CD8-positive, alpha-beta memory T cell (primary cell): ENCODE measurements around the gene NDOR1. TPM values are rescaled to one million over a fixed set of nuclear protein-coding genes. Genes with fewer than 3 reads are reported as not detected.

Experiments
- CTCF ChIA-PET: fragments of 350-600 bp; sonication (Branson Sonifier 250); formaldehyde crosslinking; loops from one replicate; lab custom pipeline; 2021; ENCODE audit warnings: antibody characterized with exemption; lab: Charles Lee
- POLR2A ChIA-PET: fragments of 350-600 bp; sonication (Branson Sonifier 250); formaldehyde crosslinking; loops from one replicate; lab custom pipeline; 2021; ENCODE audit warnings: antibody characterized with exemption; lab: Charles Lee
- DNase-seq, 5 donors: peaks; one replicate each; pipeline versions ENCODE4 v3.0.0 to v3.0.0-alpha.2; 2020 to 2022; ENCODE audit warnings: mixed read lengths in 1 of 5
- H3K27ac ChIP-seq: one replicate; pipeline ENCODE4 v1.7.0; 2013; ENCODE audit warnings: low read depth, mild to moderate bottlenecking, low read length, moderate library complexity
- H3K27me3 ChIP-seq: 2 replicates; pipeline ENCODE4 v1.7.0; 2013; ENCODE audit warnings: low read length, mild to moderate bottlenecking; ENCODE audit not compliant: insufficient read depth, poor library complexity, severe bottlenecking
- H3K36me3 ChIP-seq: 2 replicates; pipeline ENCODE4 v1.7.0; 2013; ENCODE audit warnings: mild to moderate bottlenecking, low read length, moderate library complexity; ENCODE audit not compliant: insufficient read depth
- H3K4me1 ChIP-seq: 2 replicates; pipeline ENCODE4 v1.7.0; 2013; ENCODE audit warnings: mild to moderate bottlenecking, low read length, moderate library complexity; ENCODE audit not compliant: insufficient read depth
- H3K4me3 ChIP-seq: 2 replicates; pipeline ENCODE4 v1.7.0; 2013; ENCODE audit warnings: mild to moderate bottlenecking, low read length
- H3K9me3 ChIP-seq: 2 replicates; pipeline ENCODE4 v1.7.0; 2013; ENCODE audit warnings: mild to moderate bottlenecking, low read length
- H3K27ac Mint-ChIP-seq, 8 donors: one replicate each; pipeline ENCODE4 v1.8.0; 2020 to 2021; ENCODE audit warnings: mixed read lengths in 8 of 8, mild to moderate bottlenecking in 6 of 8, inconsistent platforms in 3 of 8, moderate library complexity in 3 of 8
- H3K27me3 Mint-ChIP-seq, 2 donors: one replicate each; pipeline ENCODE4 v1.8.0; 2020 to 2021; ENCODE audit warnings: mixed read lengths in 2 of 2, mild to moderate bottlenecking in 1 of 2, moderate library complexity in 1 of 2
- H3K36me3 Mint-ChIP-seq, 3 donors: one replicate each; pipeline ENCODE4 v1.8.0; 2020 to 2021; ENCODE audit warnings: mixed read lengths in 3 of 3, inconsistent platforms in 1 of 3, mild to moderate bottlenecking in 1 of 3
- H3K4me1 Mint-ChIP-seq, 3 donors: one replicate each; pipeline ENCODE4 v1.8.0; 2020 to 2021; ENCODE audit warnings: mixed read lengths in 3 of 3, inconsistent platforms in 1 of 3, mild to moderate bottlenecking in 1 of 3
- H3K4me3 Mint-ChIP-seq, 7 donors: one replicate each; pipeline ENCODE4 v1.8.0; 2020 to 2021; ENCODE audit warnings: mixed read lengths in 7 of 7, mild to moderate bottlenecking in 6 of 7, moderate library complexity in 4 of 7, inconsistent platforms in 2 of 7
- H3K9me3 Mint-ChIP-seq, 5 donors: one replicate each; pipeline ENCODE4 v1.8.0; 2020 to 2022; ENCODE audit warnings: mixed read lengths in 5 of 5, mild to moderate bottlenecking in 3 of 5, moderate library complexity in 2 of 5, inconsistent platforms in 1 of 5
- polyA plus RNA-seq: library from polyadenylated mRNA; unstranded; fragments of 300-500 nt; fragmentation: Illumina TruSeq; gene quantifications from one replicate; pipeline ENCODE4 v1.2.3, GENCODE V29; 2021
- total RNA-seq, 2 experiments: library from RNA; stranded (reverse); gene quantifications; one replicate each; pipeline ENCODE4 v1.2.3, GENCODE V29; 2021

Gene NDOR1
- total and polyA plus RNA-seq, 3 experiments from 2014 or later = 9.9 to 47.4 (median 45.1) TPM

DNA sequence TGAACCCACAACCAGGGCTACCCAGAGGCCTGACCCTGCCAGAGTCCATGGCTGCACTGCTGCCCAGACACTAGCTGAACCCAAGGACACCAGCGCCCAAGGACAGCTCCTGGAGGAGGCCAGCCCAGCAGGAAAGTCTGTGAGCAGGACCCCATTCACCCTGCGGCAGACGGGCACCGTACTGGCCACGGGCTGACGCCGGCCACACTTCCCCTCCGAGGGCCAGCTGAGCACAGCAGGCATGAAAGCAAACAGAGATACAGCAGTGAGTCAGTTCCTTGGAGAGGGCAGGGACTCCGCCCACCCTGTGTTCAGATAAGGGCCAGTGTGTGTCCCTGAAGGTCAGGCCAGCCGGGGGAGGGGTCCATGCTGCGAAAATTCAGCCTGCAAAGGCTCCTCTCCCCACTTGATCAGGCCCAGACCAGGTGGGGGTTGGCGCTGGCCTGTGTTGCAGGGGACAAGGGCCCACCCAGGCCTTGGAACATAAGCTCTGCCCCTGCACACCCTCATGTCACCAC is 13.3 kb downstream of the NDOR1 start:
- H3K9me3 ChIP-seq = no peaks in the 10 kb centered on the region
- Mint-ChIP-seq H3K27ac (no peak overlapping the region), H3K4me1 (peaks cover 0 to 7% (median 2%) of the 10 kb centered on the region in 3 donors), H3K4me3 (no peak overlapping the region), H3K9me3 (peaks cover 0 to 1% (median 0%) of the 10 kb centered on the region in 5 donors), H3K27me3 (no peaks in the 10 kb centered on the region), H3K36me3 (peaks cover 0 to 5% (median 0%) of the 10 kb centered on the region in 3 donors)
- peaks cover 9% of the 10 kb centered on the region for H3K4me1 ChIP-seq
- no peak for DNase-seq
- H3K4me3 ChIP-seq = no peak overlapping the region
- H3K36me3 ChIP-seq = no peaks in the 10 kb centered on the region
- ChIA-PET POLR2A (interaction anchor here (0.8 to 1.5 kb wide), 2 partner anchors 18 to 22 kb away, joined by 3 to 5 read pairs; partner anchors contain the start of gene TPRN), CTCF (interaction anchor here (0.7 to 1.5 kb wide), 6 partner anchors 9 to 189 kb away, joined by 3 to 4 read pairs (median 3); partner anchors contain the start of gene SSNA1)
- no peaks in the 10 kb centered on the region for H3K27me3 ChIP-seq
- peak overlapping the region; percentile 69 for H3K27ac ChIP-seq

- H3K4me3 ChIP-seq = no peak overlapping the region
- H3K9me3 Mint-ChIP-seq = peaks cover 0 to 1% (median 0%) of the 10 kb centered on the region in 5 donors
- peaks cover 13% of the 10 kb centered on the region for H3K4me1 ChIP-seq
- H3K27ac ChIP-seq = no peak overlapping the region
- ChIA-PET CTCF (interaction anchor here (1.2 to 1.4 kb wide), 2 partner anchors 11 to 28 kb away, joined by 3 read pairs; no protein-coding TSS in a partner anchor), POLR2A (interaction anchor here (1.5 kb wide), 1 partner anchor 19 kb away, joined by 5 read pairs; the partner anchor contains the start of gene TPRN)
- peaks cover 0 to 5% (median 0%) of the 10 kb centered on the region in 3 donors for H3K36me3 Mint-ChIP-seq
- H3K27me3 Mint-ChIP-seq = no peaks in the 10 kb centered on the region
- peaks cover 0 to 10% (median 2%) of the 10 kb centered on the region in 3 donors for H3K4me1 Mint-ChIP-seq
- no peaks in the 10 kb centered on the region for H3K9me3 ChIP-seq
- no peak overlapping the region for H3K27ac Mint-ChIP-seq
- no peaks in the 10 kb centered on the region for H3K36me3 ChIP-seq
- H3K27me3 ChIP-seq = no peaks in the 10 kb centered on the region
- H3K4me3 Mint-ChIP-seq = peak overlapping the region in 3 of 7 donors; percentile 18 to 32 (median 31)
- DNase-seq = no peak
Observed at GRCh38 chr9:137219757-137220316, 14.3 kb downstream of the NDOR1 start.

- peak in 1 of 5 donors; percentile 47 for DNase-seq
- Histone ChIP-seq H3K4me3 (no peak overlapping the region), H3K36me3 (no peaks in the 10 kb centered on the region), H3K9me3 (no peaks in the 10 kb centered on the region), H3K27me3 (no peaks in the 10 kb centered on the region), H3K27ac (no peak overlapping the region), H3K4me1 (peaks cover 13% of the 10 kb centered on the region)
- H3K9me3 Mint-ChIP-seq = peaks cover 0 to 1% (median 0%) of the 10 kb centered on the region in 5 donors
- H3K27ac Mint-ChIP-seq = no peak overlapping the region
- POLR2A ChIA-PET = interaction anchor here (1.5 kb wide), 1 partner anchor 20 kb away, joined by 5 read pairs; the partner anchor contains the start of gene TPRN
- CTCF ChIA-PET = no interaction called here
- H3K4me1 Mint-ChIP-seq = peaks cover 0 to 10% (median 3%) of the 10 kb centered on the region in 3 donors
- peak overlapping the region in 4 of 7 donors; percentile 15 to 47 (median 32) for H3K4me3 Mint-ChIP-seq
- H3K27me3 Mint-ChIP-seq = no peaks in the 10 kb centered on the region
- H3K36me3 Mint-ChIP-seq = peaks cover 0 to 3% (median 0%) of the 10 kb centered on the region in 3 donors
Observed at GRCh38 chr9:137220317-137221094, 15.0 kb downstream of the NDOR1 start.

GRCh38 chr9:137221095-137221505 is 15.6 kb downstream of the NDOR1 start:
- Mint-ChIP-seq H3K27ac (no peak overlapping the region), H3K9me3 (peaks cover 0 to 1% (median 0%) of the 10 kb centered on the region in 5 donors), H3K27me3 (no peaks in the 10 kb centered on the region), H3K4me3 (peak overlapping the region in 2 of 7 donors; percentile 15 to 47), H3K36me3 (peaks cover 0 to 1% (median 0%) of the 10 kb centered on the region in 3 donors), H3K4me1 (peaks cover 0 to 10% (median 3%) of the 10 kb centered on the region in 3 donors)
- Histone ChIP-seq H3K27me3 (no peaks in the 10 kb centered on the region), H3K27ac (no peak overlapping the region), H3K36me3 (no peaks in the 10 kb centered on the region), H3K4me3 (no peak overlapping the region), H3K9me3 (no peaks in the 10 kb centered on the region), H3K4me1 (peaks cover 13% of the 10 kb centered on the region)
- ChIA-PET CTCF (no interaction called here), POLR2A (no interaction called here)
- no peak for DNase-seq

- DNase-seq = peak in 1 of 5 donors; percentile 52
- no peak overlapping the region for H3K4me3 Mint-ChIP-seq
- H3K9me3 ChIP-seq = no peaks in the 10 kb centered on the region
- H3K27me3 ChIP-seq = no peaks in the 10 kb centered on the region
- peaks cover 0 to 10% (median 3%) of the 10 kb centered on the region in 3 donors for H3K4me1 Mint-ChIP-seq
- H3K4me1 ChIP-seq = peaks cover 13% of the 10 kb centered on the region
- H3K36me3 ChIP-seq = no peaks in the 10 kb centered on the region
- H3K36me3 Mint-ChIP-seq = peaks cover 0 to 1% (median 0%) of the 10 kb centered on the region in 3 donors
- CTCF ChIA-PET = no interaction called here
- peaks cover 0 to 1% (median 0%) of the 10 kb centered on the region in 5 donors for H3K9me3 Mint-ChIP-seq
- POLR2A ChIA-PET = interaction anchor here (1.4 kb wide), 1 partner anchor 33 kb away, joined by 5 read pairs; the partner anchor contains the start of genes ANAPC2 and SSNA1
- H3K27me3 Mint-ChIP-seq = no peaks in the 10 kb centered on the region
- H3K27ac ChIP-seq = no peak overlapping the region
- H3K27ac Mint-ChIP-seq = peak overlapping the region in 1 of 8 donors; percentile 38
- H3K4me3 ChIP-seq = no peak overlapping the region
Observed at GRCh38 chr9:137221506-137222111, 16.1 kb downstream of the NDOR1 start.

GRCh38 chr9:137222190-137223077 is 16.9 kb downstream of the NDOR1 start, which contains the start of gene RNF208:
Gene RNF208 (minus strand): TSS chr9:137222240. CDS start chr9:137221212, 1,028 bp downstream.
- Histone ChIP-seq H3K9me3 (no peaks in the 10 kb centered on the region), H3K27me3 (no peaks in the 10 kb centered on the region), H3K36me3 (no peaks in the 10 kb centered on the region), H3K27ac (peak within 1 kb of the TSS; percentile 74), H3K4me1 (peaks cover 13% of the 10 kb centered on the region), H3K4me3 (peak within 1 kb of the TSS; percentile 75)
- peaks cover under 1 to 12% (median 3%) of the 10 kb centered on the region in 3 donors for H3K4me1 Mint-ChIP-seq
- peak in 2 of 5 donors; percentile 34 to 53 for DNase-seq
- ChIA-PET POLR2A (interaction anchor here (0.7 to 2.9 kb wide), 10 partner anchors 15 to 136 kb away, joined by 3 to 23 read pairs (median 8); partner anchors contain the start of genes ANAPC2, MAN1B1, SSNA1 and TPRN), CTCF (interaction anchor here (0.9 to 3.5 kb wide), 5 partner anchors 13 to 187 kb away, joined by 3 to 18 read pairs (median 7); no protein-coding TSS in a partner anchor)
- H3K4me3 Mint-ChIP-seq = peak within 1 kb of the TSS; percentile 71 to 85 (median 76)
- peaks cover 0 to under 1% of the 10 kb centered on the region in 2 donors for H3K27me3 Mint-ChIP-seq
- peak within 1 kb of the TSS in 5 of 8 donors; percentile 66 to 93 (median 79) for H3K27ac Mint-ChIP-seq
- H3K36me3 Mint-ChIP-seq = no peaks in the 10 kb centered on the region
- peaks cover 0 to 1% (median 0%) of the 10 kb centered on the region in 5 donors for H3K9me3 Mint-ChIP-seq
